ENCODE measurements around the gene TSGA10IP.

DNA sequence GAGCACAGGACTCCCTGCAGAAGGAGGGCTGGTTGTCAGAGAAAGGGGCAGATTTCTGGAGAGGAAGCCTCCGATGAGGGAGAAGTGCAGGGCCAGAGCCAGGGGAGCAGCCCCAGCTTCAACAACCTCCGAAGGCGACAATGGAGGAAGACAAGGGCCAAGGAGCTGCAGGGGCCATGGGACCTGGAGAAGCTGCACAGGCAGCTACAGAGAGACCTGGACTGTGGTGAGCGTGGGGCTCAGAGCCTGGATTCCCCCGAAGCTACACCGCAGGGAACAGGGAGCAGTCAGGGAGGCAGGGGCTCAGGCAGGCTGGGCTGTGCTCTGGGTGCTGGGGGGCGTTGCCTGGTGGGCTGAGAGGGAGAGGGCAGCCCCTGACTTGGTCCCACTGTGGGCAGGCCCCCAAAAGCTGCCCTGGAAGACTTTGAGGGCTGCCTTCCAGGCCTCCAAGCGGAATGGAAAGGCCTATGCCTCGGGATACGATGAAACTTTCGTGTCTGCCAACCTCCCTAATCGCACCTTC is 2.4 kb downstream of the TSGA10IP start:
- TF ChIP-seq, protein P1, sequence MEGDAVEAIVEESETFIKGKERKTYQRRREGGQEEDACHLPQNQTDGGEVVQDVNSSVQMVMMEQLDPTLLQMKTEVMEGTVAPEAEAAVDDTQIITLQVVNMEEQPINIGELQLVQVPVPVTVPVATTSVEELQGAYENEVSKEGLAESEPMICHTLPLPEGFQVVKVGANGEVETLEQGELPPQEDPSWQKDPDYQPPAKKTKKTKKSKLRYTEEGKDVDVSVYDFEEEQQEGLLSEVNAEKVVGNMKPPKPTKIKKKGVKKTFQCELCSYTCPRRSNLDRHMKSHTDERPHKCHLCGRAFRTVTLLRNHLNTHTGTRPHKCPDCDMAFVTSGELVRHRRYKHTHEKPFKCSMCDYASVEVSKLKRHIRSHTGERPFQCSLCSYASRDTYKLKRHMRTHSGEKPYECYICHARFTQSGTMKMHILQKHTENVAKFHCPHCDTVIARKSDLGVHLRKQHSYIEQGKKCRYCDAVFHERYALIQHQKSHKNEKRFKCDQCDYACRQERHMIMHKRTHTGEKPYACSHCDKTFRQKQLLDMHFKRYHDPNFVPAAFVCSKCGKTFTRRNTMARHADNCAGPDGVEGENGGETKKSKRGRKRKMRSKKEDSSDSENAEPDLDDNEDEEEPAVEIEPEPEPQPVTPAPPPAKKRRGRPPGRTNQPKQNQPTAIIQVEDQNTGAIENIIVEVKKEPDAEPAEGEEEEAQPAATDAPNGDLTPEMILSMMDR (IDR thresholded peaks at IDR 0.05 in 2 of 3, conservative IDR thresholded peaks at IDR 0.05 in 1 of 3; ENCODE audit: borderline replicate concordance in 1 of 3, insufficient read depth in 1 of 3, low read depth in 2 of 3, low read length in 2 of 3): no peak
- no peak for TF ChIP-seq POLR2A (IDR thresholded peaks at IDR 0.05; ENCODE audit: borderline replicate concordance, extremely low read depth, insufficient read depth, insufficient read length)
- TF ChIP-seq JUND (IDR thresholded peaks at IDR 0.05): no peak
- no peak for TF ChIP-seq POLR2AphosphoS5 (IDR thresholded peaks at IDR 0.05; ENCODE audit: low read depth, low read length)
- no peak for TF ChIP-seq EZH2 (IDR thresholded peaks at IDR 0.05)
- no peak for TF ChIP-seq FOSL1 (IDR thresholded peaks at IDR 0.05; ENCODE audit: low read depth)
- TF ChIP-seq, protein P2, sequence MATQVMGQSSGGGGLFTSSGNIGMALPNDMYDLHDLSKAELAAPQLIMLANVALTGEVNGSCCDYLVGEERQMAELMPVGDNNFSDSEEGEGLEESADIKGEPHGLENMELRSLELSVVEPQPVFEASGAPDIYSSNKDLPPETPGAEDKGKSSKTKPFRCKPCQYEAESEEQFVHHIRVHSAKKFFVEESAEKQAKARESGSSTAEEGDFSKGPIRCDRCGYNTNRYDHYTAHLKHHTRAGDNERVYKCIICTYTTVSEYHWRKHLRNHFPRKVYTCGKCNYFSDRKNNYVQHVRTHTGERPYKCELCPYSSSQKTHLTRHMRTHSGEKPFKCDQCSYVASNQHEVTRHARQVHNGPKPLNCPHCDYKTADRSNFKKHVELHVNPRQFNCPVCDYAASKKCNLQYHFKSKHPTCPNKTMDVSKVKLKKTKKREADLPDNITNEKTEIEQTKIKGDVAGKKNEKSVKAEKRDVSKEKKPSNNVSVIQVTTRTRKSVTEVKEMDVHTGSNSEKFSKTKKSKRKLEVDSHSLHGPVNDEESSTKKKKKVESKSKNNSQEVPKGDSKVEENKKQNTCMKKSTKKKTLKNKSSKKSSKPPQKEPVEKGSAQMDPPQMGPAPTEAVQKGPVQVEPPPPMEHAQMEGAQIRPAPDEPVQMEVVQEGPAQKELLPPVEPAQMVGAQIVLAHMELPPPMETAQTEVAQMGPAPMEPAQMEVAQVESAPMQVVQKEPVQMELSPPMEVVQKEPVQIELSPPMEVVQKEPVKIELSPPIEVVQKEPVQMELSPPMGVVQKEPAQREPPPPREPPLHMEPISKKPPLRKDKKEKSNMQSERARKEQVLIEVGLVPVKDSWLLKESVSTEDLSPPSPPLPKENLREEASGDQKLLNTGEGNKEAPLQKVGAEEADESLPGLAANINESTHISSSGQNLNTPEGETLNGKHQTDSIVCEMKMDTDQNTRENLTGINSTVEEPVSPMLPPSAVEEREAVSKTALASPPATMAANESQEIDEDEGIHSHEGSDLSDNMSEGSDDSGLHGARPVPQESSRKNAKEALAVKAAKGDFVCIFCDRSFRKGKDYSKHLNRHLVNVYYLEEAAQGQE (IDR thresholded peaks at IDR 0.05; ENCODE audit: low read depth): no peak
- TF ChIP-seq YY1 (IDR thresholded peaks at IDR 0.05; ENCODE audit: extremely low read depth, insufficient replicate concordance, low read depth, low read length): no peak
- no peak for TF ChIP-seq EGR1 (IDR thresholded peaks at IDR 0.05; ENCODE audit: low read depth)
- no peak for TF ChIP-seq SIN3A (IDR thresholded peaks at IDR 0.05; ENCODE audit: low read depth)
- no peak for TF ChIP-seq RAD21 (IDR thresholded peaks at IDR 0.05; ENCODE audit: low read depth)
- TF ChIP-seq SP1 (IDR thresholded peaks at IDR 0.05; ENCODE audit: low read depth): no peak
